ENCODE measurements around the gene ANGPT4.

The ANGPT4 gene

DNA sequence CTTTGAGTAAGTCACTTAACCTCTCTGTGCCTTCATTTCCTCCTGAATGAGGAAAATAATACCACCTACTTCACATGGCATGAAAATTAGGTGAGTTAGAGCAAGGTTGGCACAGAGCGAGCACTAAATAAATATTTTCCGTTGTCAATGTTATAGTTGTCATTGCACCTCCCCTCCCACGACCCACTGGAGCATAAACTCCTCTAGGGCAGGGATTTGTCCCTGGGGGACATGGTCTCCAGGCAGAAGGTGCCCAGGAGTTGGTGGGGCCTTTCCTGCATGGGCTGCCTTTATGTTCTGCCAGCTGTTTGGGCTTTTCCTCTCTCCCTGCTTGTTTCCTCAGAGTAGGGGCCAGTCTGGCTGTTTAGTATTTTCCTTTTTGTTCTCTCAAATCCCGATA is 1.3 kb upstream of the ANGPT4 start:
- H3K4me3 ChIP-seq (ENCODE audit: low read depth, low read length): no peak overlapping the region
- DNase-seq (ENCODE audit: low read depth): no peak
- TF ChIP-seq, protein P1, sequence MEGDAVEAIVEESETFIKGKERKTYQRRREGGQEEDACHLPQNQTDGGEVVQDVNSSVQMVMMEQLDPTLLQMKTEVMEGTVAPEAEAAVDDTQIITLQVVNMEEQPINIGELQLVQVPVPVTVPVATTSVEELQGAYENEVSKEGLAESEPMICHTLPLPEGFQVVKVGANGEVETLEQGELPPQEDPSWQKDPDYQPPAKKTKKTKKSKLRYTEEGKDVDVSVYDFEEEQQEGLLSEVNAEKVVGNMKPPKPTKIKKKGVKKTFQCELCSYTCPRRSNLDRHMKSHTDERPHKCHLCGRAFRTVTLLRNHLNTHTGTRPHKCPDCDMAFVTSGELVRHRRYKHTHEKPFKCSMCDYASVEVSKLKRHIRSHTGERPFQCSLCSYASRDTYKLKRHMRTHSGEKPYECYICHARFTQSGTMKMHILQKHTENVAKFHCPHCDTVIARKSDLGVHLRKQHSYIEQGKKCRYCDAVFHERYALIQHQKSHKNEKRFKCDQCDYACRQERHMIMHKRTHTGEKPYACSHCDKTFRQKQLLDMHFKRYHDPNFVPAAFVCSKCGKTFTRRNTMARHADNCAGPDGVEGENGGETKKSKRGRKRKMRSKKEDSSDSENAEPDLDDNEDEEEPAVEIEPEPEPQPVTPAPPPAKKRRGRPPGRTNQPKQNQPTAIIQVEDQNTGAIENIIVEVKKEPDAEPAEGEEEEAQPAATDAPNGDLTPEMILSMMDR (IDR thresholded peaks at IDR 0.05; ENCODE audit: insufficient read depth, low read depth, low read length, missing control alignments): no peak

DNA sequence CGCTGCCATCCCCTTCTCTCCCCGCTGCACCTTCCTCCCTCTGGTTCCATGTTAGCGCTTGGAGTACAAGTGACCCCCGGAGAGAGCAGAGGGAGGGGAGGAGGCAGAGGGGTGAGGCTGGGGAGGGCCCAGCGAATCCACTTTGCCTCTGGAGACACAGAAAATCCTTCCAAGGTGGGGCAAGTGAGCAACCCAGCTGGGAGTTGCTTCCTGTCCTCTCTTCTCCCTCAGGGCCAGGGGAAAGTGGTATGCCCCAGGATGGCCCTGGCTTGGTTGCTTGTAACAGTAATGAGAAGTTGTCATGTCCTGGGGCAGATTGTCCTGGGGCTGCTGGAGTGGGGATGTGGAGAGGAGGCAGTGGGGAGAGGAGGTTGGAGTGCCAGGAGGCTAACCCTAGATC is 691 bp upstream of the ANGPT4 start:
- TF ChIP-seq, protein P1 (IDR thresholded peaks at IDR 0.05; ENCODE audit: insufficient read depth, low read depth, low read length, missing control alignments): no peak
- DNase-seq (ENCODE audit: low read depth): no peak
- no peak overlapping the region for H3K4me3 ChIP-seq (ENCODE audit: low read depth, low read length)

DNA sequence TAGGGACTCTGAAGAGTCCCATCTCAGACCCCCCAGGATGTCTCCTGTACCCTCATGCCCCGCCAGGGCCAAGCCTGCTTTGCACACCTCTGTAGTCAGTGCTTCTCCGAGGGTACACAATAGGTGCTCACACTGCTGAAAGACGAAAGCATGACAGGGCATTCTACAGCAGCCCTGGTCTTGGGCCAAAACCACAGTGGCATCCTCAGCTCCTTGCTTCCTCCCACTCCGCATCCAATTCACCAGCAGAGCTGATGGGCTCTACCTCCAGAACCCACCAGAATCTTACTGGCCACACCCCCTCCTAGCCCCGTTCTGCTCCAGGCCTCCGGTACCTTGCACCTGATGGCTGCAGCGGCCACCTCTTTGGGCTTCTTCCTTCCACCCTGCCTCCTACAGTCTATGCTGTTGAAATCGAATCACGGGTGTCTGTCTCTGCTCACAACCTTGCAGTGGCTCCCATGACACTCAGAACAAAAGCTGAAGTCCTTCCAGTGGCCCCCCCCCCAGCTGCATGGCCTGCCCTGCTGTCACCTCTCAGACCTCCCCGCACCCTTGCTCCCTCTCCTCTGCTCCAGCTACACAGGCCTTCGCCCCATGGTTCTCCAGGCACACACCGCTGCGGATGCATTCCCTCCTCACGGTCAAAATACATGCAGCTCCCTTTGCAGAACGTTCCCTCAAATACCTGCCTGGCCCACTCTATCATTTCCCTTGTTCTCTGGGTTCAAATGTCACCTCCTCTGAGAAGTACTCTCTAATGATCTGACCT is 1.2 kb downstream of the ANGPT4 start:
- no peak overlapping the region for H3K4me3 ChIP-seq (ENCODE audit: low read depth, low read length)
- TF ChIP-seq, protein P1 (IDR thresholded peaks at IDR 0.05; ENCODE audit: insufficient read depth, low read depth, low read length, missing control alignments): no peak
- DNase-seq (ENCODE audit: low read depth): no peak

DNA sequence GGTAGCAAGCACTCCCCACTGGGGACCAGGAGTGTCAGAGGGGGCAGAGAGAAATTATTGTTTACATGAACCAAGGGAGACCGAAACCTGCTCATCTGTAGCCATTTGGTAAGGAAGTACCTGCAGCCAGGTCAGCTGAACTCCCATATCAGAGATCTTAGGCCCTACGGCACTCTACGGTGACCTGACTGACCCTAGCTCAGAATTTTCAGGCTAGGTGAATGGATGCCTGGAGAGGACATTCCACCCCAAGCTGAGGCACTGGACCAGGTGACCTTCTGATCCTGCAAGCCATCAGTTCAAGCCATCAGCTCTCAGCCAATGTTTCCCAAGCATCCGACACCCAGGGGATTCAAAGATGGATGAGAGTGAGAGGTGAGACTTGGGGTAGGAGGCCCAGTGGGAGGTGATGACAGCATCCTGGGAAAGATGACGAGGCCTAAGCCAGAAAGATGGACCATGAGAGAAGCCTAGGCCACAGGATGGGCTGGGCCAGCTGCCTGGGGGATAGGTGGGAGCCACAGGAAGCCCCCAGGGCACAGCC is 2.8 kb downstream of the ANGPT4 start:
- no peak overlapping the region for H3K4me3 ChIP-seq (ENCODE audit: low read depth, low read length)
- TF ChIP-seq, protein P1 (IDR thresholded peaks at IDR 0.05; ENCODE audit: insufficient read depth, low read depth, low read length, missing control alignments): no peak
- DNase-seq (ENCODE audit: low read depth): no peak

DNA sequence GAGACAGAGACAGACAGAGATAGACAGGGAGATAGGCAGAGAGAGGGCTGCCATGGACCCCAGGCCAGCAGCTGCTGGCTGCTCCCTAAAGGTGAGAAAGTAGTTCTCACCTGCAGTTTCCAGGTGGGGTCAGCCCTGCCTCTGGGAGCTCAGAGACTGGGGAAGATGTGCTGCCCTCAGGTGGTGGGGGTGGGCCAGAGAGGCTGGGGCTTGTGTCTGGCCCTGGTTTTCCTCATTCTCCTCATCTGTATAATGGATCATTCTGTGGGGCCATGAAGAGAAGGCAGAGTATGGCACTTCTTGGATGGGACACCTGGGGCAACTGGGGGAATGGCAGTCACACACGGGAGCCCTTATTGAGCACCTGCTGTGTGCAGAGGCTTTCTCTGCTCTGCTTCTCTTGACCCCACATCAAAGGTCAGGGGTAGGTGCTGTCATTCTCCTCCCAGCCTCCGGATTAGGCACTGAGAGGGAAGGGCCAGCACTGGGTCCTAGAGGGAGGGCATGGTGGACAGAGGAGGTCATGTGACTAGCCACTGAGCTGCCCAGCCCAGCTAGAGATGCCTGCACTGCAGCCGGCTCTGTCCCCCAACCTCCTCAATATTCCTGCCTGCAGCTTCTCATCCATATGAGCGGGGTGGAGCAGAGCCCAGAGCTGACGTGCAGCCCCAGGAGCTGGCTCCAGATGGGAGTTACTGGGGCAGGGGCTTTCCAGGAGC is 4.1 kb downstream of the ANGPT4 start:
- DNase-seq (ENCODE audit: low read depth): no peak
- TF ChIP-seq, protein P1 (IDR thresholded peaks at IDR 0.05; ENCODE audit: insufficient read depth, low read depth, low read length, missing control alignments): no peak
- no peak overlapping the region for H3K4me3 ChIP-seq (ENCODE audit: low read depth, low read length)

DNA sequence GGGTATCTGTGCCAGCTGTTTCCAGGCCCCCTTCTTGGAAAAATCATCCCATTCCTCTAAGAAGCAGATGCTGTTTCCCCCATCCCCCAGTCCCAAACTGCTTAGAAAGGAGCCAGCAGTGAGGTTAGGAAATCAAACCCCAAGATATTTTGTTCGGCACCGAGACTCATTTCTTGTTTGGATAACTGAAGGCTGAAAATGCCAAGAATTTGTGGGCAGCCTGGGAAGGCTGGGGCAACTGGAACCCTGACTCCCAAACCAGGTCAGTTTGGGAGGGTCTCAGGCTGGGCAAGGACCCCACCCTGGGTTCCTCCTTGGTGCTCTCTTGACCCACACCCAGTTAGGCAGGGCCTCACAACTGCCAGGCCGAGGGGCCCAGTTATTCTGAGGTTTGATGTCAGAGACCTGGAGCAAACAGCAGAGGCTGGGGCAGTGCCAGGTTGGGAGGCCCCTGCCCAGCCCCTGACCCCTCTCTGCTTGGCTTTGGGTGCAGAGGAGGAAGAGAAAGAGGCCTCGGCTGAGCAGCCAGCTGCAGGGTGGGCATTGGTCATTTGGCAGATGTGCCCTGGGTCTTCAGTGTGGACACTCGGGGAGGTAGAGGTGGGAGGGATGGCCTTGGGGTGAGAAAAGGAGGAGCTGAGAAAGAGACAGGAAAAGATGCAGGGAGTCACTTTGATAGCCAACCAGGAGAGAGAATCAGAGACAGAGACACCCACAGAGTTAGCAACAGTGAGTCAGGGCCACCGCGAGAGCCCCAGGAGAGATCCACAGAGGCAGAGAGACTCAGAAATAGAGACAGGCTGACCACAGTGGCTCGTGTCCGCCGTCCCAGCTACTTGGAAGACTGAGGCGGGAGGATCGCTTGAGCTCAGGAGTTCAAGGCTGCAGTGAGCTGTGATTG is 5.0 kb downstream of the ANGPT4 start:
- no peak for DNase-seq (ENCODE audit: low read depth)
- no peak overlapping the region for H3K4me3 ChIP-seq (ENCODE audit: low read depth, low read length)
- TF ChIP-seq, protein P1 (IDR thresholded peaks at IDR 0.05; ENCODE audit: insufficient read depth, low read depth, low read length, missing control alignments): no peak

All from GM12865 (cell line).